Right hindlimb (tissue), 1 donor: ENCODE data around the gene TFEB.

Experiments
- DNase-seq: peaks from one replicate; pipeline ENCODE4 v3.0.0-alpha.2; 2018

Gene TFEB

DNA sequence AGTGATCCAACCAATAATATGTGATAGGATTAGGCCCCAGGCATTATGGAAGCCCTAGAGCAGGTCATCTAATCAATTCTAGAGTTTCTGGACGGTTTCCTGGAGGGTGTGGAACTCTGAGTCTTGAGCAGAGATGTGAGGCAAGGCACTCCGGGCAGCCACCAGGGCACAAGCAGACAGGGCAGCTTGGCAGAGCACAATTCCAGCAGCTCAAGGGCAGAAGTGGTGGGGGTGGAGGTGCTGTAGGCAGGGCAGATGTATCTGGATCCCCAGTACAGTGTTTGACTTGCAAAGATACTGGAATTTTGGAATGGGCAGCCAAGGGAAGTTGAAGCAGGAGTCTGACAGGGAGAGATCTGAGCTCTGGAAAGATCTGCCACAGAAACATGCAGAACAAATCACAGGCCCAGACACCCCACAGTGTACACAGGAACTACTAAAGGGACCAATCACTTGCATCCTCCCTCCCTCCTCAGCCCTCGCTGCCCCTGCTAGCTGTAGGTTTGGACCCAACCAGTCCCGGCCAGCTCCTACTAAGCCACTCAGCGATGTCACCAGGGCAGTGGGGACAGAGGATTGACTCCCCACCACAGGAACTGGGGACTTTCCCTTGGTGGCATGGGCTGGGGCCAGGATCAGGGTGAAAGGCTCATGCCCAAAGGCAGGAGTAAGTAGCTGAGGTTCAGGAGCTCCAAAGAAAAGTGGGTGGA lies 47.0 kb downstream of the TFEB start:
- DNase-seq = peak; percentile 12

- DNase-seq = peak; percentile 17
Measured at GRCh38 chr6:41687501-41688175, 47.8 kb downstream of the TFEB start.

DNA sequence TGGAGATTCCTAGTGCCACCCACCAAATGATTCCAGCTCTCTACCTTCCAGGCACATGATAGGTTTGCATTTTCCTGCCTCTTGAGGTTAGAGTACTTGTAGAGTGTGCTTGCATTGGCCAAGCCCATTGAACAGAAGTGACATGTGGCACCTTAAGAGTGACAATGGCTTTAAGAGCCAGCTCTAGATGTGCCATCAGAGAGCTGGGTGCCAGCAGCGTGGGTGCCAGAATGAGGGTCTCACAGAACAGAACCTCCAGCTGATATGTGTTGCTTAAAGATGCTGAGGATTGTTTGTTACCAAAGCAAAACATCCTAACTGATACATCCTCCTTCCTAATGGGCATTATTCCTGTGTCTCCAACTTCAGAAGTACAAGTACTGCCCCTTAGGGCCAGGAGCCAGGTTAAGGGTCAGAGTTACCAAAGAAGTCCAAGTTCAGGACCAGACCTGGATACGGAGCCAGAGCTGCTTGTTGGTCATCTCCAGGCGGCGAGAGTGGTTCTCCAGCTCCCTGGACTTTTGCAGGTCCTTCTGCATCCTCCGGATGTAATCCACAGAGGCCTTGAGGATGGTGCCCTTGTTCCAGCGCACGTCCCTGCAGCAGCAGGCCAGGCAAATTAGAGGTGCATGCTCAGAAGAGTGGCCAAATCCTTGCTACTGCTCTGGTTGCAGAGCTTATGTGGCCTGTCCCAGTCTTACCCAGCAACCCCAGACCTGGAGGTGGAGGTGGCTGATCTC lies 49.6 kb downstream of the TFEB start:
- peak; percentile 15 for DNase-seq

DNA sequence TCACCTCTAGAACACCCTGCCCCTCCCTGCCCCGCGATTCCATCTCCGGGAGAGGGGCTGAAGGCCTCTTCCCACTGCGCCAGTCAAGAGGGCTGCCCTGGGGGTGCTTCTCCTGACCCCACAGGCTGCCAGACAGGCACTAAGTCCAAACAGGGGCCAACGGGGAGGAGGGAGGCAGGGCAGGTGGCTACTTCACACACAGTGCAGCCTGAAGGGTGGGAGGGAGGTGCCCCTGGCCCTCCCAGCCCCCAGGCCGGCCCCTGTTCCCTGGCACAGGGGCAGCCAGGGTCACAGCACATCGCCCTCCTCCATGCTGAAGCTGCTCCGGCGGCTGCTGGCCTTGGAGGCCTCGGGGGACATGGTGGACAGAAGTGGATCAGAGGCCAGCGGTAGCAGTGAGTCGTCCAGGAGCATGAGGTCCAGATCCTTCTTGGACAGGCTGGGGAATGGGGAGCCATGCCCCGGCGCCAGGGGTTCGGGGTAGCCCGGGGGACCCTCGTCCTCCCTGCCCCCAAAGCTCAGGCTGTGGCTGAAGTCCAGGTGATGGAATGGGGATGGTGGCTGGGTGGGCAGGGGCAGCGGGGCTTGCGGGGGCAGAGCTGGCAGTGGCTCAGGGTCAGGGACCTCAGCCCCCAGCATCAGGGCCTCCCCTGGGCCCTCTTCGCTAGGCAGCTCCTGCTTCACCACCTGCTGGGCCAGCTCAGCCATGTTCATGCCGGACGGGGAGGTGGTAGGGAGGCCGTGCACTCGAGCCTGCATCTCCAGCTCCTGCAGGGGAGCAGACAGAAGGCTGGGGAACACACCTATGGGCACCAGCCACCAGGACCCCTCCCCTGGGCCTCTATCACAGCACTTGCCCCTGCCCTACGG lies 50.9 kb downstream of the TFEB start:
- DNase-seq = peak; percentile 24

GRCh38 chr6:41683523-41684310 lies 51.7 kb downstream of the TFEB start:
- peak; percentile 89 for DNase-seq

- DNase-seq = no peak
Measured at GRCh38 chr6:41683273-41683522, 52.2 kb downstream of the TFEB start.

GRCh38 chr6:41682497-41683272 lies 52.7 kb downstream of the TFEB start:
- peak; percentile 45 for DNase-seq

- DNase-seq = peak; percentile 96
Measured at GRCh38 chr6:41682056-41682477, 53.3 kb downstream of the TFEB start.

DNA sequence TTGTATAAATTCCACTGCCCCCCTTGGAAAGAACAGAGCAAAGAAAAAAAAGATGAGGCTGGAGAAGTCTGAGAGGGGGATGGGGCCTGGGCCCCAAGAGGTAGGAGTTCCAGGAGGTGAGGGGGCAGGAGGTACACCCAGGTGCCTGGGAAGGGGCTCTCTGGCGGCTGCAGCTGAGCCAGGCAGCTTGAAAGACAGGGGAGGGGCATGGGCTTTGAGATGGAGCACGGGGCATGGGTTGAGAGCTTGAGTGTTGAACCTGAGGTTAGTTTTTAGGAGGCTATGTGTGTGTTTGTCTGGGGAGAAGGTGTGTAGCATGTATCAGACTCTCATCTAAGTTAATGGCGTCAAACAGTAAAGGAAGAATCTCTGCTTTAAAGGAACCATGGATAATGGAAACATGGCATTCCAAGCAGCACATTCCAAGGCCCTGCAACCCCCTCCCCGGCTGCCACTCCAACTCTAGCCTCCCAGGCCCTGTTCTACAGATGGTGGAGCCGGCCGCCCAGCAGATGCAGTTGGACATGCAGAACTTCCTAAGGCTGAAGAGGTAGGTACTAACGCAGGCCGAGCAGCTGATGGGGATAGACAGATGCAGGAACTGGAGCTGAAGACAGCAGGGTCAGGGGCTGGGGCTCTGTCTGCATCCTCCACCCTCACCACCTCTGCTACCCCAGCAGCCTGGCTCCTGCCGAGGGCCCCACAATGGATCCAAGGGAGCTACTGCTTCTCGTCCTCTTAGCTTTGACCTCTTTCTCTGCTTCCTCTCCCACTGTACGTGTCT lies 55.0 kb downstream of the TFEB start:
- peak; percentile 15 for DNase-seq

DNA sequence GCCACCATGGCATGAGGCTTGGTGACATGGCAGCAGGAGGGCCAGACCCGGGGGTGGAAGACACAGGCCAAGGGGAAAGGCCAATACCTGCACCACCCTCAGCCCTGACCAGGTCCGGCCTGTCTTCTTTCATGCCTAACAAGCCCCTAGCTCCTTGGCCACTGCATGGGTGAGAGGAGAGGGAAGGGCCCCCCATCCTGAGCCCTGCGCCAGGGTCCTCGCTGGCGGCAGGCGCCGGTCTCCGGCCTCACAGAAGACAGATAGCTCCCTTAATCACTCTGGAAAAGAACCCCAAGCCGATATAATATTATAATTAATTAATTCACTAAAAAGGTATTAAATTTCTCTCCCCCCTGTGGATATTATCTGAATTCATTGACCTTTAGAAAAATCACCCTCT lies 55.7 kb downstream of the TFEB start:
- peak; percentile 11 for DNase-seq

- DNase-seq = peak; percentile 11
Measured at GRCh38 chr6:41678511-41679084, 56.8 kb downstream of the TFEB start.

GRCh38 chr6:41677124-41677921 lies 58.1 kb downstream of the TFEB start:
- DNase-seq = peak; percentile 15

- DNase-seq = peak; percentile 11
Measured at GRCh38 chr6:41676431-41676830, 59.0 kb downstream of the TFEB start.

GRCh38 chr6:41675992-41676391 lies 59.4 kb downstream of the TFEB start:
- no peak for DNase-seq

DNA sequence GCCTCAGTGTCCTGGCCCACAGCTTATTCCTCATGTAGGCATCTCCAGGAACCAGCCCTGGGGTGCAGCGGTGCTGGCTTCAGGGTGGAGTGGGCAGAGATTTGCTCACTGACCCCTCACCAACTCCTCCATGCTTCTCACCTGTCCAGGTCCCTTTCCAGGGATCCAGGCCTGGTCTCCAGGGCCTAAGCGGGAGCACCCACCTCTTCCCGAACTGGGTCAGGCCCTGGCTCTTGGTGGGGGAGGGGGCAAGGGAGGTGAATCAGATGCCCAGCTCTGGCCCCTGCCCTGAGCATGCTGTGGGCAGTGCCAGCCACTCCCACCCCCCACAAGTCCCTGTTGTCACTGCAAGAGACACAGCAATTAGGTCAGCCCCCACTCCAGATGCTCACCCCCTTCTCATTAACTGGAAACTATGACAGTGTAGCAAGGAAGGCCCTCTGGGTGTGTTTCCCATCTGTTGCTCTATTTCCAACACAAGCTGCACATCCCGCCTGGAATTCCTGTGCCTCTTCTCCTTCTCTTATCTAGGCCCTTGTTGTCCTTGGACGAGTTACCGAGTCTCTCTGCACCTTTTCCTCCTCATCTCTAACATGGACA lies 60.1 kb downstream of the TFEB start:
- peak; percentile 38 for DNase-seq

- DNase-seq = peak; percentile 16
Measured at GRCh38 chr6:41674231-41675000, 61.0 kb downstream of the TFEB start.

DNA sequence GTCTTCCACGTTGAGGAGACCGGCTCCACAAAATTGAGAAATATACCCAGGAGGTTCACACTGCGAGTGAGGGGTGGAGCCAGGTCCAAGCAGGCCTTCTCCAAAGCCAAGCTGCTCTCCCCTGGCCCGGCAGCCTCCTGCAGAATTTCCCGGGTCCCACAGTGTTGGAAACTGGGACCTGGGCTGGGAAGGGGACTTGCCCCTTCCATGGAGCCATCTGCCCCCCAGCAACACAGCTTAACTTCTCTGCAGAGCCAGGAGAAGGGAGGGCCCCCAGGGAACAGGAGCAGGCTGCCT lies 61.8 kb downstream of the TFEB start:
- peak; percentile 16 for DNase-seq
